D341Med (cell line): ENCODE results near the gene TULP4.
"Not testable (repeated sequence)": the region's sequence is repeated elsewhere in the genome, so short reads cannot be mapped to it uniquely, and the experiment has no call there.

Experiments
- DNase-seq: peaks from one replicate; pipeline ENCODE4 v3.0.0; 2012; ENCODE audit warnings: low spot score

TULP4 gene

DNA sequence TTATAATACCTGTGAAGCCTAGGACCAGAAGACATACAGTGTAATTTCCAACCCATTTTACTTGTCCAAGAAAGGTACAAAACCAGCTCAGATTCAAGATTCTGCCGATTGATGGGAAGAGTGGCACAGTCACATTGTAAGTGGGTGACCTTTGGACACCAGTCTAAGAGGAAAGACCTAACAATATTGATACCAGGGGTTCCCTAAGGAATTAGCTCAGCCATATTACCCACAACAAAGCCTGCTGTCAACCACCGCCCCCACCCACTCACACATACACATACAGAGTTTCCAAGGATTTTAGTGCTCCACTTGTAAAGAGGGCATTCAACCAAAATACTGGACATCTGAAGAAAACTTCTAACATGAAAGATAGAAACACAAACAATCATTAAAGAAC lies 219.7 kb downstream of the TULP4 start:
- no peak for DNase-seq

DNA sequence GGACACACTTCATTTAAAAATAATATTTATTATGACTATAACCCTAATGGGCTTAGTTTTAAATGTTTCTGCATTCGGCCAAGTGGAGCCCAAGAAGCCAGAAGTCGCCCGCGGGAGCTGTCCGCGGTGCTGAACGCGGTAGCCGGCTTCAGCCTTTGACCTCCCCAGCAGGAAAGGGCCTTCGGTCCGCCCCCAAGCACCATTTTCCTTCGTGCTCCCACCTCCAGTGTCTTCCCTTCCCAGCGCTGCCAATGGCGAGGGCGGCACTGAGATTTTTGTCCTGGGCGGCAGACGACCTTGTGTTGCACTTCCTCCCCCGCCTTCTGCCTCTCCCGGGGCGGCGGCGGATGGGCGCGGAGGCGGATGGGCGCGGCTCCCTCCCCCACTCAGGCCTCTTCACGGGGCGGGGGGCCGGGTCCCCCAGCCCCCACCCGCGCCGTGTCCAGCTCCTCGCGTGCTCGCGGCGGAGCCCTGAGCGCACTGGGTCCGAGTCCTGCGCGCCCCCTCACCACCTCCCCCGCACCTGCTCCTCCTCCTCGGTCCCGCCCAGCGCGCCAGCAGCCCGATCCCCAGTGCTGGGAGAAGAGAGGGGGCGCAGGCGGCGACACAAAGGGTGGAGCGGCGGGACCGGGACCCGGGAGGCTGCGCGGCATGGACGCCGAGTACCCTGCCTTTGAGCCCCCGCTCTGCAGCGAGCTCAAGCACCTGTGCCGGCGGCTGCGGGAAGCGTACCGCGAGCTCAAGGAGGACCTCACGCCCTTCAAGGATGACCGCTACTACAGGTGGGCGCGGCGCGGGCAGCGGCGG lies 224.0 kb downstream of the TULP4 start:
- peak; percentile 90 for DNase-seq

DNA sequence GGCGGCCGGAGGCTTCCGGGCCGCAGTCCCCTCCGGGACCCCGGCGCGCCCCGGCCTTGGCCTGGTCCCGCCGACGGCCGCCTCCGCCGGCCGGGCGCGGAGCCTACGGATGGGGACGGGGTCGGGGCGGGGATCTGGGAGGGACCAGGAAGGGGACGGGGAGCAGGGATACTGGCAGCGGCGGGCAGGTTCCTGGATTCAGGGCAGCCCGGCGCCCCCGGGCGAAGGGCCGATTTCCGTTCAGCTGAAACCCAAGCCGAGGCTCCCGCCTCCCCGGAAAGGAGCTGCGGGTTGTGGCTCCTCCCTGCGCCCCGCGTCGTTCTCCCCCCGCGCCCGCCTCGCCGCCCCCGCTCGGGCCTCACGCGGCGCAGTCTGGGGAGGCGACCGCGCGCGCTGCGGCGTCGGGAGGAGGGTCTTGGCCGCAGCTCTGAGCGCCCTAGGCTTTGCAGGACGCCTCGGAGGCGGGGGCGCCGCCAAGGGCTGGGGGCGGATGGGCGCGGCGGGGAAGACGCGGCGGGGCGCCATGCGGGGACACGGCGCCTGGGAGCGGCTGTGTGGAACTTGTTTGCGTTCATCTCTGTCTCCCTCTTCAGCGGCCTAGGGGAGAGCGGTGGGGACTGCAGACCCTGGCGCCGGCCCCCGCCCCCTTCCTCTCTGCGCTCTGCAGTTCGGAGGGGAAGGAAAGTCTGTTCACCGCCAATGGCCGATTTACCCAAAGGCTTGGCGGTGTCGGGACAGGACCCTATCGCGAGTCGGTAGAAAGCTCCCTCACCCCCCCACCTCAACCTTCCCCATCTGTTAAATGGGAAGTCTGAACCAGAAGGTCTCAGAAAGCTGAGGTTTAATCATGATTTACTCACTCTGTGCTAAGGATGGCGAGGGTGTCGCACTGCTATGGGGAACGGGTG lies 224.9 kb downstream of the TULP4 start:
- DNase-seq, result peak; percentile 89

DNA sequence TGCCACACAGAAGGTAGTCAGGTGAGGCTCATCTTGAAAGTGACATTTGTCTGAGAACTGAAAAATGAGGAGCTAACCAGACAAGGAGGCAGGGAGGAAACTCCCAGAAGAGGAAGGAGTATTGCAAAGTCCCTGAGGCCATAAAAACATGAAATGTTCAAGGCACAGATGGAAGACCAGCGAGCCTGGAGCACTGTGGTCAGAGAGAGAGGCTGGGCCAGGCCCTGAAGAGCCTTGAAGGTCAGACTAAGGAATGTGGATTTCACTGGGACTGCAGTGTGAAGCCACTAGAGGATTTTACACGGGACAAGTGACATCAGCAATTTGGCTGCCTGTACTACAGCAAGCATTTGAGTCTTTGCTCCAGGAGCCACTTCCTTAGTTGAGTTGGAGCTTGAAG lies 226.5 kb downstream of the TULP4 start:
- no peak for DNase-seq

DNA sequence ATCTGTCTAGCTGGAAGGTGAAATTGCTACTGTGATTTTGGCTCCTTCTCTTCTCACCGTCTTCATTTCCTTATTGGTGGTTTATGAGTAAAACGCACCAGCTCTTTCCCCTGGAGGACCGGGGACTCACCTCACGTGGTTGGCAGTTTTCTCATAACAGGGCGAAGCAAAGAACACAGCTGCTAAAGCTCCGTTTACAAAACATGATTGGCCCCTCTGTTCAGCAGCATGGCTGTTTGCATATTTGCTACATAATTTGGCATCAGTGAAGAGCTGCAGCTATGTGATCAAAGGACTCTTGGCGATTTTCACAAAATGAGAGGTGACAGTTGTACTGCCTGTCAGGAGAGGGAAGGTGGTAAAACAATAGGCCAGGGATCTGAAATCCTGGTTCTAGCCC lies 227.1 kb downstream of the TULP4 start:
- no peak for DNase-seq

DNA sequence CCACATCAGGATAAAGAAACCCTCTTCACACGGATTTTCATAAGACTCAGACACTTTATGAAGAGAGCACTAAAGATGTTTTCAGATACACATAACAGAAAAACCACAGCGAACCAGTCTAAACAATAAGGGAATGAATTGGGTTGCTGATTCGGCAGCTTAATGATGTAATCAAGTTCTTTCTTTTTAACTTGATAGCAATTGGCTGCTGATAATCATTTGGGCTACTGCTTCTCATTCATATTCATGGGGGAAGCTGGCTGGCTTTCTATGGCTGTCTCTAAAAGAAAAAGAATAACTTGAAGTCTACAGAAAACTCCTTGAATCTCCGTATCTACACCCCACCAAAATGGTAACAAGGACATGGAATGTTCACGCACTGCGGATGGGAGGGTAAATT lies 227.6 kb downstream of the TULP4 start:
- DNase-seq, result no peak

DNA sequence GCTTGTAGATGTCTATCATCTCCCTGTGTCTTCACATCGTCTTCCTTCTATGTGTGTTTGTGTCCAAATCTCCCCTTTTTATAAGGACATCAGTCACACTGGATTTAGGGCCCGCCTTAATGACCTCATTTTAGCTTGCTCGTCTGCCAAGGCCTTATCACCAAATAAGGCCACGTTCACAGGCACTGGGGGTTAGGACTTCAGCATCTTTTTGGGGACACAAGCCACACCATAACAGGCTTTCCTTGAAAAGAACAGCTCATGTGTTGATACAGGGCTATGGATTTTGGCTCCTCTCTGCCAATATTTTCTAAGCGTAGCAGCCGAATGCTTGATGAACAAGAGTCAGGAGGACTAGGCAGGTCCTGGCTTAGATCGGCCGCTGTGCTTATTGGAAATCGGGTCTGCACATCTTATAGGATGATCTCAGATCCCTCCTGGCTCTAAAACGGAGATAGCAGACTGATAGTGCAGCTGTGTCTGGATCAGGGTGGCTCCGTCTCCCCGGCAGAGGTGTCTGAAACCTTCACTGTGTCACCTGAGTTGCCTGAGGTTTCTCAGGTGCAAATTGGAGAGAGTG lies 231.4 kb downstream of the TULP4 start:
- DNase-seq, result no peak

DNA sequence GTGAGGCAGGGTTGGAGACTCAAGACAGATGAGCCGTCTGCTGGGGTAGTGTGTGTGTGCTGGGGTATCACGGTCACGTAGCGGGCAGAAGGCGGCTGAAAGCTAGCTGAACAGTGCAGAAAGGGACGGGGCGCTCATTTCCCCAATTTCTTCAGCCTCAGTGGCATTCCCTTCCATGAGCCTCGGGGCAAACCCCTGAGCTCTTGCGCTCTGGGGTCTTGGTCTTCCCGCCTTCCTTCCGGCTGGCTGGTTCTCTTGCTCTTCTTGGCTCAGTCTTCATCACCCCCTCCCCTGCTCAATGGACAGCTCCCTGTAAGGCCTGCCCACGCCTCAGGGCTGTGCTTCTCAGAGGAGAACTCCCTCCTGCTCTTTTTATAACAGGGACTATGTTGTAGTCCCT lies 232.2 kb downstream of the TULP4 start:
- DNase-seq, result no peak

DNA sequence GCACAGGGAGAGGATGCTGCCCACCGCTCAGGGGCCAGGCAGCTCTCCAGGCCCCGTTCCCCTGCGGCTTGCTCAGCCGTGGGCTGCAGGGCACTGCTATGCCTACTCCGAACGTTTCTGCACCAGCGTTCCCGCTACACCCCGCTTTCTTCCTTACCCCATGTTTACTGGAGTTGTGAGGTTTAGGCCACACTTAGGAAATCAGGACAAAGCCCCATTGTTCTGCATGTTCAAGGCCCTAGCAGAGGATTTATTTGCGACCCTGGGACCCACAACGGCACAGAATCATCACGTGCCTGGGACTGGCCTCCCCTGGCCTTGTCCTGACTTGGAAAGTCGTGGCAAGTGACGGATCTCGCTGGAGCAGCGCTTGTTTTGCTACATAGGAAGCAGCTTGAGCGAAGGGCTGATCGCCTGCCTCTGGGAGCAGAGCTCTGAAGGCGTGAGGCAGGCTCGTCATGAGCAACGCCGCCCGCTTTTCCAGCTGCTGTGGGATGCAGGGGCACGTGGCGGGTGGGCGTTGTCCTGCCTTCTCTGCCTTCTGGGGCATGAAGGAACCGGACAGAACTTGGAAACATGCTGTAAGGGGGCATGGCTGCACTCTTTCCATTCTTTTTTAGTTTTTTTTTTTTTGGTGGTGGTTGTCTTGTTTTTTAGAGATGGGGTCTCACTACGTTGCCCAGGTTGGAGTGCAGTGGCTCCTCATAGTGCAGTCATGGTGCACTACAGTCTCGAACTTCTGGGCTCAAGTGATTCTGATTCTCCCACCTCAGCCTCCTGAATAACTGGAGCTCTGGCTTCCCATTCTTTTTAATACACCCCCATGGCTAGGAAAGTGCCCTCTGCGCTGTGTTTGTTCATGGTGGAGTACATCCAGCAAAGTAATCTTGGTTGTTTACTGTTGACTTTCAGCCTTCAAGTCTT lies 233.0 kb downstream of the TULP4 start:
- DNase-seq, result no peak

DNA sequence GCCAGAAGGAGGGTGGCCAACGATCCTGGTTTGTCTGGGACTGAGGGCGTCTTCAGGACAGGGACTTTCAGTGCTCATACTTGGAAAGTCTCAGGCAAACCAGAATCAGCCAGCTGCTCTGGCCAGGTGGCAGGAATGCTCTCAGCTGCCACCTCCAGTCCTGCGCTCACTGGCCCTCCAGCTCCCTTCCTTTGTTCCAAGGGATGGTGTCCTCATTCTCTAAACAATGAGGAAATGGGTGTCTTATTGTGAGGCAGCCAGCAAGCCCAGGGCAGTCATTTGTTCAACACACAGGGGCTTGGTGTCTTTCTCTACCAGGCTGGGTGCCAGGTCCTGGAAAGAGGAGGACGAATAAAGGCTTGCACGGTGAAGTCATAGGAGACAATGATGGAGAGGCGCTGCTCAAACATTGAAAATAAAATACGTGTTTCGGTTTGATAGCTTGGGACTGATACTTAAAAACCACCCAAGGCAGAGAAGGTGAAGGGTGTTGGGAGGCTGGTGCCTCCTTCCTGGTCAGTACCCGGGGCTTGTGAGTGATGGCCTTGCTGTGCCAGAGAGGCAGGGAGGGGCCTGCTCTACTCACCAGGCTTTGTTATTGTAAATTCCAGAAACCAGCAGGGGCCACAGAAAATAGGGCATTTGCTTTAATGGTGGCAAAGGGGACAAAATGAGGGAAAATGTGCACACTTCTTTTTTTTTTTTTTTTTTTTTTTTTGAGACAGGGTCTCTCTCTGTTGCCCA lies 236.3 kb downstream of the TULP4 start:
- no peak for DNase-seq

DNA sequence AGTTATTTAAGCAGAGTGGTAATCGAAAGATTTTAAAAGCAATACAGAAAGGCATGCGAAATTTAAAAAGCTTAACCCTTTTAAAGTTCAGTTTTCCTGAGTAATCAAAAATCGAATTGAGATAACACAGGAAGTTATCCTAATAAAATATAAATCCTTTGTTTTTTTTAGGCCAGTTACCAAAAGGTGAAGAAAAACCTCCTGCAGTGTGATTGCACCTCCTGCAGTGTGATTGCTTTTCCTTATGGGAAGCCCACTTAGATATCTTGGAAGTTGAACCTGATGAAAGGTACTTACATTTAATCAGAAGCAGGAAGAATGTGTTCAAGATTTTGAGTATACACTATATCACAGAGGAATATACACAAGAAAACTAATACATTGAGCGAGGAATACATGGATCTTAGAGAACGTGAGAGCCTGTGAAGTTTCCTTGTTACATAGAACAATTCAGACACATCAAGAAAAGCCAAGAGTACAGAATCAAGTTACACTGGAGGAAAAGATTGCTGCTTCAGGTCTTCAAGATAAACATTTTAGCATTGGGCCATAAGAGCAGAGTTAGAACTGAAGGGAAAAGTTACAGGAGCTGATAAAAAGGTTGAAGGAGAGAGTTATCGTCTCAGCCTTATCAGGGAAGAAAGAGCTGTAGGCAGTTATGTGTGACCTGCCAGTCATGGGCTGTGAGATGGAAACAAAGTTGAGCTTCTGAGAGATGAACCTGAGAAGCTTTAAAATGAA lies 240.0 kb downstream of the TULP4 start:
- DNase-seq, result no peak

DNA sequence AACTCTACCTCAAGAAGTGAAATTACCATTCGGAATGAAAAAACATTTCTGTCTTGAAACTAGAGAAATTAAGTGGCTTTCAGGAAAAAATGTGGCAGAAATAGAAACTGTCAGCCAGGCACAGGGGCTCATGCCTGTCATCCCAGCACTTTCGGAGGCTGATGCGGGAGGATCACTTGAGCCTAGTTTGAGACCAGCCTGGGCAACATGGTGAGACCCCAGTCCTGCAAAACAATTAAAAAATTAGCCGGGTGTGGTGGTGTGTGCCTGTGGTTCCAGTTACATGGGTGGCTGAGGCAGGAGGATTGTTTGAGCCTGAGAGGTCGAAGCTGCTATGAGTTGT lies 240.5 kb downstream of the TULP4 start:
- DNase-seq, result no peak

DNA sequence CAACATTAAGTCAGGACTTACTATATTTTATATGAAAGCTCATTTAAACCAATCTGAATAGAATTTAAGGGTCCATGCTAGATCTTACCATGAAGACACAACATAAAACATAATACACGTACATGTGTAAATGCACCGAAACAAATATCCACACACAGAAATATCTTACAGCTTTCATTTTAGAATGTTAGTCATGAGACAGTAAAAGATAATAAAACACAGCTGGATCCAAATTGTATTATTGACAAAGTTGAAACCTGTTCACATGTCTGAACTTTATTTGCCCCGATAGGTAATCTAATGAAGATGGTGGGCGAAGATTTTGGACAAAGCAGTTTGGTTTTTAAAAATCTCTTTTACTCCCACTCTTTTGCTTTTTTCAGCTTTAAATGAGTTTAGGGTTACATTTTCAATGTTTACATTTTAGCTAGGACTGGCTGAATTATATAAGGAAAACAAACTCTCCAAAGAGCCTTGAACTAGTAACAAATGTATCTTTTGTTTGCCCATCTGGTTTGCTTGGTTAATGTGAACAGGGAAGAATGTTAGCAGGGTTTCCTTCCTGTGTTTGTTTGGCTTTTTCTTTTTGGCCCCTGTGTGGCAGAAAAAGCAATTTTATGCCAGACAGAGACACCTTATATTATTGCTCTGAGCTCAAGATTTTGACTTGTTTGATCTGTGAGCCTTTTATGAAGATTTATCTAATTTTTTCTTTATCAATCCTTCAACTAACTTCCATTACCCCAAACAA lies 242.5 kb downstream of the TULP4 start:
- no peak for DNase-seq

DNA sequence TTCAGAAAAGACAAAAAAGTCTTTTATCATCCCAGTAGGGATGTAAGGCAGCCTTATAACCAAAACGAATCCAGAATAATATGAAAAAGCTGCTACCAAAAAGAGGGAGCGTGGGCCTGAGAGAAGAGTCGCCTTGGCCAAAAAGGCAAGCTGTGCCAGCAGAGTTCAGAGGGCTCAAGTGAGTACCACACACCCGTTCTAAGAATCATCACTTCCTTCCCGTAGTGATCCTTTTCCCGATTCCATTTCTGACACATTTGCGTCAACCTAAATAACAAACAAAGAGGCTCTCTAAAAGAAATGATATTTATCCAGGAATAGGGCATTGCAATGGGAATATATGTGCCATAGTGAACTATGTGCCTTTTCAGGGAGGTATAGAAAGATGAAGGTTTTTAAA lies 243.8 kb downstream of the TULP4 start:
- DNase-seq, result no peak

DNA sequence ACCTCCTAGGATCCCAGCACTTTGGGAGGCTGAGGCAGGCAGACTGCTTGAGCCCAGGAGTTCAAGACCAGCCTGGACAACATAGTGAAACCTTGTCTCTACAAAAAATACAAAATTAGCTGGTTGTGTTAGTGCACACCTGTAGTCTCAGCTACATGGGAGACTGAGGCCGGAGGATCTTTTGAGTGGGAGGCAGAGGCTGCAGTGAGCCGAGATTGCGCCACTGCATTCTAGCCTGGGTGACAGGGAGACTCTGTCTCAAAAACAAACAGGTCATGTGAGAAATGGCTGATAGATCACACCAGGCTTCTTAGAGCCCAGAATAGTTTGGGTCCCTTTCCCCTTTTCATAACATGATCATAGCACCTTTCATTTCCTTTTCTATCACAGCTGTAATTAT lies 244.8 kb downstream of the TULP4 start:
- not testable (repeated sequence) for DNase-seq

DNA sequence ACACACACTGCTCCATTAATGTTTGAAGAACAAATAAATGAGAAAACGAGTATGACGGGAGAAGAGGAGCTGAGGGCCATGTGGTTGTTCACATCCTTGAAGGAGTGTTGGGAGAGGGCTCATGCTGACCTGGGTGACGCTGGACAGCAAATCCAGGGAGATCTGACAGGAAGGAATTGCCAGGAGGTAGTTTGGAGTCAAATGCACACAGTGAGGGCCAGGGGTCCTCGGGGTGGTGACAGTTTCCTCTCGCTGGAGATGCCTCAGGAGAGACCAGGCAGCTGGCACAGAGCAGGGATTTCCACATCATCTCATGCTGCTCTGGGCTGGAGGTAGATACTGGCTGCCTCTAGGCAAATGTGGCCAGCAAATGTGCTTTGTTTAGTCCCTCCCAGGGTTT lies 245.7 kb downstream of the TULP4 start:
- no peak for DNase-seq

DNA sequence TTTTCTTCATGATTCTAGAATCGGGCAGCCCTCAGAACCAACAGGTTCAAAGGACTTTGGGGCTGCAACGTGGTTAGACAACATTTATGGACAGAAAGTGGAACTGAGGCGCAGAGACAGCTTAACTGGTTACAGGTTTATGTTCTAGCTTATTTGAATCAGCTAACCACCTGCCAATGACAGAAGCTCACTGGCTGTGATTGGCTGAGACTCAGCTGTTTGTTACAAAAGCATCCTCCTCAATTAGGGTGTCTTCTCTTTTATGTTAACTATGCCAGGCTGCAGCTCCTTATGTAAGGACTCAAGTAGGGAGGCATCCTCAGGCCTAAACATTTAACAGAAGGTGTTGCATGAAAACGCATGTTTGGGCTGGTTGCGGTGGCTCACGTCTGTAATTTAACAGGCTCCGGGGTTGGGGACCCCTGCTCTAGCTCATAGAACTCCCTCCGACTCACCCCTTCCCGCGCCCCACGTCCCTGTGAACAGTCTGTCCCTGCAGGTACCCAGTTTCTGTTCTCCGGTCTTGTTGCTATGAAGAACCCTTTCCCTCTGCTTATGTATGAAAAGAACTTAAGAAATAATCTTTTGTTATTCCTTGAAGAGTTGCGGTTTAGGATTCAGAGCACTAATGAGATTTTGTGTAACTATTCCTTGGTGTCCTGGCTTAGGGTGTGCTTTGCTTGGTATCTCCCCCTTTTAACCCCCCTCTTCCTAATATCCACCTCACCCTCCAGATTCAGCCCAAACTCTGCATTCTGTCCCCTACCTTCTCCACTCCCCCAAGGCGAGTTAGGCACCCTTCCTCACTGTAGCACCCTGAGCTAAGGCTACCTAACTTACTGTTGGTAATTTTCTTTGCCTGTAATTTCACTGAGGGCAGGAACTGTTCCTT lies 246.4 kb downstream of the TULP4 start:
- no peak for DNase-seq

DNA sequence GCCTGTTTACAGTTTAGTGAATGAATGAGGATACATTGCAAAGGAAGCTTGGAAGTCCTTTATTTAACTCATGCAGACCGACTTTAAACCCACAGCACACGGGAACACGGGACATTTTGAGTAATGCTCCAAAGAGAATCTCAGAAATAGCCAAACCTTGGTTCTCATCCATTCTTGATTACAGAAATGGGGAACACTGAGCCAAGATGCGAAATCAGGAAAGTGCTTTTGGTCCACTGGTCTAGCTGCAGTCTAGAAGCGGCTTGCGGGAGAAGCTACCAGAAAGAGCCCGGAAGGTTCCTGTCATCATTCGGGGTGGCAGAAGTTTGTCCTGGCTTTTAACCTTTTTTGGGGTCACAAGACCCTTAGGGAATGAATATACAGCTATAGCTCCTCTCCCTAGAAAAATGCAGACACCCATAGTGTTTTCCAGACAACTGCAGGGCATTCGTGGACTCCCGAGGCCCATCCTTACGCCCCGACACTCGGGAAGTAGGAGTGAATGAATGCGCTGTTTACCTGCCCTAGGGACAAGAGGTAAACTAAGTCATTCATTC lies 247.2 kb downstream of the TULP4 start:
- DNase-seq, result no peak
